Ovary (tissue), 9 donors: ENCODE data around the gene LYSMD3. TPM values are rescaled to one million over a fixed set of nuclear protein-coding genes. Genes with fewer than 3 reads are reported as not detected.

Source experiments
- DNase-seq, 5 donors: peaks; one replicate each; pipeline ENCODE4 v3.0.0-alpha.2; 2019 to 2020
- H3K27ac ChIP-seq, 2 donors: fragments of 200-600 bp; one replicate each; pipeline versions ENCODE4 v1.5.1 to v1.8.0; 2019 to 2022
- H3K27me3 ChIP-seq: fragments of 200-600 bp; one replicate; pipeline ENCODE4 v1.8.0; 2022
- H3K36me3 ChIP-seq: fragments of 200-600 bp; sonication (generic); one replicate; pipeline ENCODE4 v1.5.1; 2019
- H3K4me1 ChIP-seq: one replicate; pipeline ENCODE4 v1.8.1; 2013; ENCODE audit warnings: mild to moderate bottlenecking, moderate library complexity; ENCODE audit not compliant: insufficient read depth
- H3K4me3 ChIP-seq: fragments of 200-600 bp; sonication (generic); one replicate; pipeline ENCODE4 v1.5.1; 2017
- H3K9me3 ChIP-seq, 2 donors: fragments of 200-600 bp in 1 of 2; sonication (generic) in 1 of 2; one replicate each; pipeline versions ENCODE4 v1.5.1 to v1.8.1; 2013 to 2019; ENCODE audit warnings: mild to moderate bottlenecking in 1 of 2, moderate library complexity in 1 of 2
- CTCF ChIP-seq, 3 donors: fragments of 450-650 bp in 2 of 3; fragments of 200-600 bp in 1 of 3; IDR thresholded peaks; one replicate each; pipeline versions ENCODE4 v1.5.1 to v1.8.0; 2016 to 2022; ENCODE audit warnings: antibody characterized with exemption in 3 of 3, mild to moderate bottlenecking in 1 of 3
- EP300 ChIP-seq: sonication (generic); formaldehyde crosslinking; IDR thresholded peaks from one replicate; pipeline ENCODE4 v1.6.1; 2017; ENCODE audit warnings: antibody characterized with exemption
- POLR2A ChIP-seq: fragments of 450-650 bp; IDR thresholded peaks from one replicate; pipeline ENCODE4 v1.6.1; 2017; ENCODE audit warnings: antibody characterized with exemption, mild to moderate bottlenecking, moderate library complexity
- WGBS, 3 donors: extraction: QIAGEN DNeasy Blood & Tissue Kit in 1 of 3; methylation state at CpG; one replicate each; pipeline versions ENCODE4 v1.1.5 to v1.1.7; 2013 to 2017; 5-methylcytosine and 5-hydroxymethylcytosine counted together
- intact Hi-C, 4 donors: fragments of 100-400 bp; cut with DNase I; formaldehyde crosslinking; loops; one replicate each; pipeline versions ENCODE4 v1.11.0 to v1.15.1; 2022 to 2023
- polyA plus RNA-seq, 2 donors: library from polyadenylated mRNA; stranded (reverse); fragments of 200-250 nt in 1 of 2; fragments of 350-450 nt in 1 of 2; fragmentation: Illumina TruSeq in 1 of 2; extraction: RNeasy Lipid Tissue Mini Kit (QIAGEN cat#74804) in 1 of 2; gene quantifications; one replicate each; pipeline ENCODE4 v1.2.3, GENCODE V29; 2013 to 2014
- total RNA-seq, 7 donors: library from RNA; depleted of rRNA in 2 of 7; stranded (reverse); fragments of >200 nt in 2 of 7; fragmentation: NEBNext Ultra II Directional in 3 of 7; extraction: Animal tissue kit (Norgen Biotek cat#: 25700) in 3 of 7; gene quantifications; one replicate each; pipeline versions ENCODE4 v1.1.0 to v1.2.4, GENCODE V29; 2016 to 2023
- donor health status: DM: no; HTN: no; CAD: no; lungs with moderate emphysema.
- donor health status: DM: no; HTN: no; CAD: no.
- donor health status: Bipolar disorder and iron deficiency.
- donor health status: DM: yes; HTN: yes; CAD: no.
- donor health status: DM: no; HTN: no; CAD: no.
- donor health status: DM: yes; HTN: yes; CAD: no.

LYSMD3 gene
- total and polyA plus RNA-seq, 9 donors: 10.7 to 26.8 (median 23.0) TPM

GRCh38 chr5:90472783-90473395 is 56.5 kb downstream of the LYSMD3 start:
- no peaks in the 10 kb centered on the region for H3K36me3 ChIP-seq
- intact Hi-C loops: loop anchor here in 1 of 4 donors (10.0 kb wide), 1 partner anchor 52 kb away; the partner anchor contains the start of gene LYSMD3
- peak overlapping the region; percentile 55 for H3K4me3 ChIP-seq
- no peaks in the 10 kb centered on the region for H3K9me3 ChIP-seq
- no peaks in the 10 kb centered on the region for H3K27me3 ChIP-seq
- H3K27ac ChIP-seq: no peak overlapping the region
- 25 to 44% (median 32%) methylated on average over 9 of the region's 9 CpGs for WGBS, 3 donors
- TF ChIP-seq POLR2A (no peak), CTCF (IDR thresholded peaks at IDR 0.05) (no peak), EP300 (no peak)
- H3K4me1 ChIP-seq: peaks cover 4% of the 10 kb centered on the region
- DNase-seq: no peak

Other genes with a start within 250 kb of the LYSMD3 start
- 10 to 100 TPM in 6 of 7 donors, 1 to 10 TPM in 1; 9.2 to 36.9 (median 21.2) TPM for gene CETN3, start 119.8 kb downstream of the LYSMD3 start, total RNA-seq
- gene CETN3, start 119.8 kb downstream of the LYSMD3 start, polyA plus RNA-seq: 10 to 100 TPM; 28.6 to 34.7 TPM
- gene MBLAC2, start 54.8 kb downstream of the LYSMD3 start, total RNA-seq: 10 to 100 TPM in 5 of 7 donors, 1 to 10 TPM in 2; 4.7 to 13.1 (median 10.5) TPM
- gene MBLAC2, start 54.8 kb downstream of the LYSMD3 start, polyA plus RNA-seq: 1 to 10 TPM; 6.2 to 8.4 TPM
- 1 to 10 TPM in 6 of 7 donors, under 1 TPM in 1; 0.92 to 4.2 (median 1.8) TPM for gene POLR3G, start 54.7 kb downstream of the LYSMD3 start, total RNA-seq
- 1 to 10 TPM in 1 of 2 donors, under 1 TPM in 1; 0.79 to 1.8 TPM for gene POLR3G, start 54.7 kb downstream of the LYSMD3 start, polyA plus RNA-seq
- 1 to 10 TPM in 4 of 7 donors, under 1 TPM in 3; 0.74 to 2.3 (median 1.1) TPM for gene ADGRV1, start 29.2 kb upstream of the LYSMD3 start, total RNA-seq
- 1 to 10 TPM in 1 of 2 donors, under 1 TPM in 1; 0.21 to 2.7 TPM for gene ADGRV1, start 29.2 kb upstream of the LYSMD3 start, polyA plus RNA-seq